WTC11 (cell line): ENCODE results near the gene CCNQ.

Source experiments
- AFF4 ChIP-seq: sonication (generic); formaldehyde crosslinking; IDR thresholded peaks from 2 replicates; pipeline ENCODE4 v1.8.1; 2023; ENCODE audit warnings: mild to moderate bottlenecking, missing genetic modification reagents, borderline replicate concordance
- CBFB ChIP-seq: sonication (generic); formaldehyde crosslinking; IDR thresholded peaks from 2 replicates; pipeline ENCODE4 v1.8.1; 2022; ENCODE audit warnings: mild to moderate bottlenecking, low read depth, missing genetic modification reagents
- CTCF ChIP-seq: fragments of 200-600 bp; IDR thresholded peaks from 2 replicates; pipeline ENCODE4 v1.8.0; 2022; ENCODE audit warnings: antibody characterized with exemption
- ELF4 ChIP-seq: sonication (generic); formaldehyde crosslinking; IDR thresholded peaks from 2 replicates; pipeline ENCODE4 v1.8.1; 2022; ENCODE audit warnings: low read depth, mild to moderate bottlenecking, moderate library complexity, missing genetic modification reagents
- ETV6 ChIP-seq: sonication (generic); formaldehyde crosslinking; IDR thresholded peaks from 2 replicates; pipeline ENCODE4 v1.8.1; 2022; ENCODE audit warnings: mild to moderate bottlenecking, missing genetic modification reagents
- FOXP1 ChIP-seq: sonication (generic); formaldehyde crosslinking; IDR thresholded peaks from 2 replicates; pipeline ENCODE4 v1.8.0; 2022; ENCODE audit warnings: missing genetic modification reagents, mild to moderate bottlenecking, moderate library complexity, borderline replicate concordance
- KAT7 ChIP-seq: sonication (generic); formaldehyde crosslinking; IDR thresholded peaks from 2 replicates; pipeline ENCODE4 v1.8.1; 2023; ENCODE audit warnings: missing genetic modification reagents, mild to moderate bottlenecking, borderline replicate concordance
- NR1H2 ChIP-seq: sonication (generic); formaldehyde crosslinking; IDR thresholded peaks from 2 replicates; pipeline ENCODE4 v1.9.0; 2021; ENCODE audit warnings: mild to moderate bottlenecking, moderate library complexity, missing genetic modification reagents
- SP1 ChIP-seq: sonication (generic); formaldehyde crosslinking; conservative IDR thresholded peaks from 2 replicates; pipeline ENCODE4 v1.8.1; 2022; ENCODE audit warnings: missing genetic modification reagents

GRCh38 chrX:153609917-153610835 lies 11.2 kb upstream of the CCNQ start:
- TF ChIP-seq KAT7 (CRISPR knock-in tag) (no peak), FOXP1 (no peak), CTCF (peak; percentile 59), AFF4 (CRISPR knock-in tag) (no peak), NR1H2 (CRISPR knock-in tag) (no peak), SP1 (CRISPR knock-in tag) (no peak), ETV6 (peak; percentile 63), ELF4 (CRISPR knock-in tag) (no peak), CBFB (CRISPR knock-in tag) (no peak)
